Measurements from ENCODE around the gene USH2A.

The USH2A gene

DNA sequence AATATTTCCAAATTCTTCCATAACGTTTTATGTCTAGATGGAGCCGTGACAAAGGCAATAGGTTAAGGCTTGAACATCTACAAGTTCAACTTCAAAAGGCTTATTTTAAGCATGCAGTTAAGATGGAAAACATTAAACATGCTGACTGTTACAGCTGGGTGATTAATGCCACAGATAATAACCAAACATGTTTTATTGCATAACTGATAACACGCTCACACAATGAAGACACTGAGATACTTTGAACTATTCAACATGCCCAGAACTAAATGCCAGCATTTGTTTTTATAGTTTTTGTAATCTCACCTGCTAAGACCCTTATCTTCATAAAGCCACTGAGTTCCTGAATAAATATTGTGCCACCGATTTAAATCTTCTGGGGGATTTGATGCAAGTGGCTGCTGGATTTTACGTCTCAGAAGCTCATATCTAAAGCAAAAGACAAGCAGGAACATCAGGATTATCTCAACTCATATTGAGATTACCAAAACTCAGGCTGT is 545.7 kb downstream of the USH2A start:
- no peak for DNase-seq (ENCODE audit: low read depth in 2 of 2)

DNA sequence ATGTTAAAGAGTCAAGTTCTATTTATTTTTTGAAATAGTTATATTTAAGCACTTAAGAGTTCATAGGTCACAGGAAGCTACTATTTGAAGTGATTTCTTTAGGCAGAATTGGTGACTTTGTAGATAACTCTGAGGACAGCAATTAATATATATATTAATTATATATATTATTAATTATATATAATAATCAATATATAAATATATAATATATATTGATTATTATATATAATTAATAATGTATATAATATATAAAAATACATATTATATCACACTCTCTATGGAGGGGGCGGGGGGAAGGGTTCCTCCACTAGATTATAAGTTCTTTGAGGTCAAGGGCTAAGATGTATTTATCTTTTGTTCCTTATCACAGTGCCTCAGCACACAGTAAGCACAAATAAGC is 547.5 kb downstream of the USH2A start:
- no peak for DNase-seq (ENCODE audit: low read depth in 2 of 2)

DNA sequence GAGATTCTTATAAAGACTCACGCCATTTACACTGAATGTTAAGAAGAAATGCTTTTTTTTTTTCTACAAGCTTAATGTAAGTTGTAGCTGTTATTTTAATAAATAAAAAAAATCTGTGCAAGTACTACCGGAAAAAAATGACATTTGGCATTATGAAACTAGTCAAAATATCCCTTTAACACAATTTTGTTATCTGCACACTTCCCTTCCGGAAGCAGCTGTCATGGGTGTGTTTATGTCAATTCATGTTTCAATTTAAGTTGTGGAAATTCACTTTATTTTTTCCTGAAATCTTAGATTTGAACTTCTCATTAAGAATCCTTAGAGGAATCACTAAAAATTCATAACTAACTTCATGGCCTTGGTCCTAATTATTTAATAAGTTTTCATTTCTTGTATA is 548.0 kb downstream of the USH2A start:
- no peak for DNase-seq (ENCODE audit: low read depth in 2 of 2)

DNA sequence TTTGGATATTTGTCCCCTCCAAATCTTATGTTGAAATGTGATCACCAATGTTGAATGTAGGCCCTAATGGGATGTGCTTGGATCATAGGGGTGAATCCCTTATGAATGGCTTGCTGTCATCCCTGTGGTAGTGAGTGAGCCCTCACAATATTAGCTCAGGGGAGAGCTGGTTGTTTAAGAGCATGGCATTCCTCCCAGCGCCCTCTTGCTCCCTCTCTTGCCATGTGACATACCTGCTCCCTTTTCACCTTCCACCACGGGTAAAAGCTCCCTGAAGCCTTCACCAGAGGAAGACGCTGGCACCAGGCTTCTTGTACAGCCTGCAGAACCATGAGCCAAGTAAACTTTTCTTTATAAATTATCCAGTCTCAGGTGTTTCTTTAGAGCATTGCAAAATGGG is 550.6 kb downstream of the USH2A start:
- DNase-seq (ENCODE audit: low read depth in 2 of 2) = no peak

DNA sequence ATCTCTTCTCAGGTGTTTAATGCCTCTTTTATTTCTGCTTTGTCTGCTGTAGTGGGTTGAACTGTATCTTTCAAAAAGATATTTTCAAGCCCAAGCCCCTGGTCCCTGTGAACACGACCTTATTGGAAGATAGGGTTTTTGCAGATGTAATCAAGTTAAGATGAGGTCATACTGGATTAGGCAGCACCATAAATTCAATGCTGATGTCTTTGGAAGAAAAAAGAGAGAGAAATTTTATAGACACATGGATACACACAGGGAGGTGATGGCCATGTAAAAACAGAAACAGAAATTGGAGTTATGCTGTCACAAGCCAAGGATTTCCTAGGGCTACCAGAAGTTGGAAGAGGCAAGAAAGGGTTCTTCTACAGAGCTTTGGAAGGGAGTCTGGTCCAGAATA is 554.7 kb downstream of the USH2A start:
- no peak for DNase-seq (ENCODE audit: low read depth in 2 of 2)

DNA sequence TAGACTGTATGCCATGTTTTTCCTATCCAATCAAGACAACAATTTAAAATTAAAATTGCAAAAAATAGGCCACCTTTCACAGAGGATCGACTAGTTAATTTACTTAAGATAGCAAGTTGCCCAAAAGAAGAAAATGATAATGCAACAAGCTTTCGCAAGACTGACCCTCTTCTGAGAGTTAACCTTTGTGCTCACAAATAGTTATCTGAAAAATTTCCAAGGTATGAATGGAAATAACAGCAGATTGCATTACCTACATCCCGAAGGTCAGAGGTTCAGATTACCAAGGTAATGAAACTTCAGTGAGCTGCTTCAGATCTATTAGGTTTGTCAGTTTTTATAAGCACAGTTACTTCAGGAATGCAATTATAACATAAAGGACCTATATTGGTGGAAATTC is 558.2 kb downstream of the USH2A start:
- no peak for DNase-seq (ENCODE audit: low read depth in 2 of 2)

DNA sequence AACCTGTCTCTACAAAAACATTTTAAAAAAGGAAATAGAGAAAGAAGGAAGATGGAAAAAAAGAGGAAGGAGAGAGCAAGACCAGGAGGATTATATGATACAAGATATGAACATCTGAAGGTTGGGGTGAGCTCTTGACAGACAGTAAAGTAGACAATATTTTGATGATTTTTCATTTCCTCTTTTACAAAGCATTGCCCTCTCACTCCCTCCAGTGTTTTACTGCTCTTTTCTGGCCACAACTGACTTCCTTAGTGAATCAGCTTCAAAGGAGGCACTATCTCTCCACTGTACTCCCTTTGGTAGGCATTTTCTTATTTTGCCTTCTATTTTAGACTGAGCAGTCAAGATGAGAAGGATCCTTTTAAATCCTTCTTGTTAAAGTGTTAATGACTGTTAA is 559.5 kb downstream of the USH2A start:
- DNase-seq (ENCODE audit: low read depth in 2 of 2) = no peak

DNA sequence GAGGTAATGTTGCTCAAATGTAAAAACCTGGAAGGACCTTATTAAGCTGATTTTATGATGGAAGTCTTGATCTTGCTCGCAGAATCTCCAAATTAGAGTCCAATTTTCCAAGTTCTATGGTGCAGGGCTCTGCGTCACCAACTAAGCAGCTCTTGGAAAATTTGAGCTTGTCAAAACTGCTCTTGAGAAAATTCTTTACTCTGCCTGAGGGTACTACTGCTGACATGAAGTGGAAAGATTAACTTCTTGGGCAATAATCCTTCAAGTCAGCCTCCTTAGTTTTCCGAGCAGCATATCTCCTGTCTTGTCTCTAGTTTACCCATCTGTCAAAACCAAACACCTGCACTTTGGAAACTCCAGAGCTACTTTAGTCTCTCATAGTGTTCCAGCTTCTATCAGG is 562.4 kb downstream of the USH2A start:
- no peak for DNase-seq (ENCODE audit: low read depth in 2 of 2)

DNA sequence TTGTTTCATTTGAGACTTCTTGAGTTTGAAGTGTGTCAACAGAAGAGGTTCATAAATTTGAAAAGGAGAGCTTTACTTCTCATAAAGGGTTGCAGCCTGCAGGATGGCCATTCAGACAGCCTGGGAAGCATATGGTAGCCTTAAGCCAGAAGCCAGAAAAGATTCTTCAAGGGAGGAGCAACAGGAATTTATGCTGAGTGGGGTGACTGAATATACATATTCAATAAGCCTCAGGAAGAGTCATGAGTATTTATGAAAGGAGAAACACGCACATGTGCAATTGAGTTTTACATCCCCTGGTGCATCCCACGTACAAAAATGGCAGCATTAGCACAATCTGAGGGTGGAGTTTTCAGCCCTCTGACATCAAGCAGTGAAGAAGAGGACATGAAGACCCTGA is 565.9 kb downstream of the USH2A start:
- DNase-seq (ENCODE audit: low read depth in 2 of 2) = no peak

DNA sequence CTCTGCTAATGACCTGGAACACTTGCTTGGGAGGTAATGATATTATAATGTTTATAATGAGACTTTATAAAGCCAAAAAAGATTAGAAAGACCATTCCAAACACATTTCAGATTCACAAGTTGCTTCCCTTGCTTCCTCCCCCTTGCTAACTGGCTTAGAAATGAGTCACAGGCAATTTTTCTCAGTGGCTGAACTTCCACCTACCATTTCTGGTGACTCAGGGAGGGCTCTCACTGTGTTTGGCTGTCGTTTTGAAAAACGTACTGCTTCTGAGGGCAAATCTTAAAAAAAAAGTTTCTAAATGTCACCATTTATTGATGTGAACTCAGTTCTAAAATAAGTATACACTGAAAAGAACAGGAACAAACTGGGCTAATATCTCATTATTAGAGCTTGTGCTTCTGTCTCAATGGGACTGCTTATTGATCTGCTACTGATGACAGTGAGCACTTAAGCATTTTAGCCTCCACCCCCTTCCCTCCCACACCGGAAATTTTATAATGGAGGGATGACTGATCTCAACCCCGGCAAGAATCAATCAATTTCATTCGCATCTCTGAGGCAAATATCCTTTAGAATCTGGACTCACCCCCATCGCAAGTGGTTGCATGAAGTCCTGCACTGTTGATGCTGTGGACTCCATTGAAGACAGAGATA is 577.9 kb downstream of the USH2A start:
- DNase-seq (ENCODE audit: low read depth in 2 of 2) = peak; percentile 64 to 67

DNA sequence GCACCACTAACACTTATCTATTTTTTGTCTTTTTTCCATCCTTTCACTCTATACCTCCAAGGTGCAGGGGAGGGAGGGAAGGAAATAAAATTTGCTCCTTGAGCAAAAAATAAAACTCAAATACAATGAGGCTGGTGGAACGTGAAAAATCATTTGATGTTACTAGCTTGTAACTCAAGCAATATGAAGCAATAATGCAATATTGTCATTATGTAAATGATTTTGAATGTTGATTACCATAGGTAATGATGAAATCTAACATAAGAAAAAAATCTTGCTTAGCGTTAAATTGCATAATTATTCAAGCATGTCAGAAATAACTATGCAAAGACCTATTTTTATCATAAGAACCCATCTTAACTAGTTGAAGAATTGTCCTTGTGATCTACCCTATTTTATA is 578.5 kb downstream of the USH2A start:
- no peak for DNase-seq (ENCODE audit: low read depth in 2 of 2)

DNA sequence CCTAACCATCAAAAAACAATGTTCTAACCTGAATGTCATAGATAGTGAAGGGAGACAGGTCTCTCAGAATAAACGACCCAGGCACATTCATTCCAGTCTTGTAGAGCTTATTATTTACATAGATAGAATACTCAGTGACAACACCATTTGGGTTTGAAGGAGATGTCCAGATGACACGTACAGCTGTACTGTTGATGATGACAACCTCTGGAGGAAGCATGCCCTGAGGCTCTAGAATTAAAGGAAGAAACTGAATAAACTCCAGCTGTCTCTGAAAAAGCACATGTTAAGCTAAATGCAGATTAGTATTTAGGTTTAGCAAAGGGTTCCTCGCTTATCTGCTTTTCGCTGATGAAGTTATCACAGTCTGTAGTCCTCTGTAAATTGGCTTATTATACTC is 579.0 kb downstream of the USH2A start:
- DNase-seq (ENCODE audit: low read depth in 2 of 2) = no peak

DNA sequence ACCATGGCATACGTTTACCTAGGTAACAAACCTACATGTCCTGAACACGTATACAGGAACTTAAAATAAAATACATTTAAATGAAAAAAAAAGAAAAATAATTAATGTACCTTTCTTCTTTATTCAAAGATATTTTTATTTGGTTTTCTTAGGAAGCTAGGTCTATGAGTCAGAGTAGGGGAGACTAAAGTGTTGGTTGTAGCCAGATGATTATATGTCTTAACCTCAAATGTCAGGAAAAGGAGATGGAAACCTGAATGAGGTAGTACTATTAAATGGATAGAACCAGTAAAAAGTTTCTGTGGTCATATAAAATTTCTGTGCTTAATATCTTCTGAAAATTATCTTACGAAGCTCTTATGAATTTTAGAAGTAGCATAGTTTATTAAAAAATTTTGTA is 580.3 kb downstream of the USH2A start:
- no peak for DNase-seq (ENCODE audit: low read depth in 2 of 2)

DNA sequence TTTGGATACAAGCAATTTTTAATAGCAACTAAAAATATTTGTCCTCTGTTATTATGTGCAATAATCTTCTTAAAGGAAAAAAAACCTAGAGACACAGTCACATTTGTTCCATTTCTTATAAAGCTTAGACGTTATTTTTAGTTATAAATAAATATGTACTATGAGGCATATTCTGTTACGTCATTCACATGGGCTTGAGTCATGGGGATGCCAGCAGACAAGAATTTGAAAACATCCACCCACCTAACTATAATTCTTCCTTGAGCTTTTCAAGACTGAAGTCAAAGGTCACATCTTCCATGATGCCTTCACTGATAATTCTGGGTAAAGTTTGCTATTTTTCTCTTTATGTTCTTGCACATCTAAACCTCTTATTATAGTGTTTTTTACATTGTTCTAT is 587.3 kb downstream of the USH2A start:
- no peak for DNase-seq (ENCODE audit: low read depth in 2 of 2)

DNA sequence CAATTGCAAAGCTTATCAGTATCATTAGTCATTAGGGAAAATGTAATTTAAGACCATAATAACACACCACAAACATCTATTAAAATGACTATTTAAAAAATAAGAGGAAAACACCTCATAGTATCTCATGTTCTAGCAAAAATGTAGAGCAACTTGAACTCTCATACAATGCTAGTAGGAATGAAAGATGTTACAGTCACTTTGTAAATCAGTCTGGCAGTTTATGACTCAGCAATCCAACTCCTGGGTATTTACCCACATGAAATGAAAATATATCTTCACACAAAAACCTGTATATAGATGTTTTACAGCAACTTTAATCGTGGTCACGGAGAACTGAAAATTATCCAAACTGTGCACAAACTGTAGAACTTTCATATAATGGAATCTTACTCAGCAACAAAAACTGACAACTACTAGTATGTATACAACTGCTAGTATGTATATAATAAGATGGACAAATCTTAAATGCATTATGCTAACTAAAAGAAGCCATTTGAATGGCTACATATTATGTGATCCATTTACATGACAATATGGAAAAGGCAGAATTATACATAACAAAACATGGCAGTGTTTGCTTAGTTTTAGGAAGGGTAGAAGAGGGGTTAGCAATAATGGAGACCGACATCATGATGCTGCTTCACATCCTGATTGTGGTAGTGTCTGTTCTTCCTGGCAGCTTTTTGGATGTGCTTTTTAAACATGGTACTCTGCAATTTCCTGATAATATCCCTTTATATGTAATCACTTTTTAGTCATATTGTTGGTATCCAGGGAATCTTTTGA is 589.1 kb downstream of the USH2A start:
- DNase-seq (ENCODE audit: low read depth in 2 of 2) = peak in 1 of 2 experiments; percentile 22

DNA sequence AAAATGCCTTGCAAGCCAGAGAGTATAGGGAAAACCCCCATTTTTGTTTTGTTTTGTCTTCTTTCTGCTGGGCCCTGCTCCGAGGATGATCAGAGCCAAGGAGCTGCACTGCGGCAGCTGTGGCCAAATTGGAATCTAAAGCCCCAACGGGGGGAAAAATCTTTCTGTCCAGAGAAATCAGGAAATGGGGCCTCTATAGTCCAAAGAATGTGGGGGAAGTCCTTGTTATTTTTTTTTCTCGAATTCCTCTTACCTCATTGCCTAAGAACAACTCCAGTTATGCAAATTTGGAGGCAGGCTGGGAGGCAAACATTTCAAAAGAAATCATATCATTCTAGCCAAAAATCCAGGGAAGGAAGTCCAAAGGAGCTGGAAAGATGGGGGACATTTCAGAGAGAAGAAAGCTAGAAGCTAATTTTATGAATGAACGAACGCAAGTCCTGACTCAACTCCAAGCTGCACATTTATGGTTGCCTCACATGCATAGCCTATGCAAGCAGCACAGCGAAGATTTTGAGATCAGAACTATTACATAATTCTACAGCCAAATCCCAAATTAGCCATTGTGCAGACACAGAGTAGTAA is 592.9 kb downstream of the USH2A start:
- DNase-seq (ENCODE audit: low read depth in 2 of 2) = no peak

DNA sequence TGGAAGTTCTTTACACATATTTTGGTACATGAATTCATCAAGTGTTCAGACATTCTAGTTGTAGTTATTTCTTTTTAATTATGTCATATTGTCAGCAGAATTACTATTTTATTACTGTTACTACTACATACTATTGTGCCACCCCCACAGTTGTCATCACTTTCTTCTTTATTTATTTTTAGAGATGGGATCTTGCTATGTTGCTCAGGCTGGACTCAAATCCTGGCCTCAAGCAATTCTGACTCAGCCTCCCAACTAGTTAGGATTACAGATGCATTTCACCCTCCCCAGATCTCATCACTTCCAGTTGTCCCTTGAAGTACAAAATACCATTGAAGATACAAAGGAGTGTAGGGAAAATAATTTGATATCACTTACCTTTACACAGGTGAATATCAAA is 598.2 kb downstream of the USH2A start:
- no peak for DNase-seq (ENCODE audit: low read depth in 2 of 2)

DNA sequence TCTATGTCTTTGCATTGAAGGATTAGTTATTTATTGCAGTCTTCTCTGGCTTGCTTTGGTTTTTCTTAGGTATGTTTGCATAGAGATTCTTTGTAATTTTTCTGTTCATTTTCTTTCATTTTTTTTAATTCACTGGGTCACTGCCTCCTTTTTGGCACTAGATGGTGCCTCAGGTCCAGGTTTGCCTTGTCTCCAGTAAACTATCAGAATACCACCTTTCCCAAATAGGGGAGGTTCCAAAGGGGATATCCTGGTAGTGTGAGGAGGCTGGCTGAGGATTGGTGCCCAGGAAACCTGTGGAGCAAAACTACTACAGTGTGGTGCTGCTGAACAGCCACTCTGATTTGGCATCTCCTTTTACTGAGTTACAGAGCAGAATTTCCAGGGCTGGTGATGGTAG is 599.0 kb downstream of the USH2A start:
- no peak for DNase-seq (ENCODE audit: low read depth in 2 of 2)

DNA sequence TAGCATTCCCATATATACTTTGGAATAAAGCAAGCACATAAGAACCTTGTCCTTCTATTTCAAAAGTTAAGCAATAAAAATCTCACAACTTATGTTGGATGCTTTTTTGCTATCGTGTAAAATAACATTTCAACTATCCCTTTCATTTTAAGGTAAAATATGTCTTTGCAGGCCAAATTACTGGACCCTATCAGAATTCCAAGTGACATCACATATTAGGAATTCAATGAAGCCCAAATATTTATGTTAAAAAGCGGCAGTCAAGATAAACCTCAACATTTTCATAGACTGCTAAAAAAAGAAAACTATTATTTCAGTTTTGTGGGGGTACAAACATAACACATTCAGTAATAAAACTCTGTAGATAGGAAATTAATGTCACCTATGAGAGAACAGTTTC is 604.1 kb downstream of the USH2A start:
- DNase-seq (ENCODE audit: low read depth in 2 of 2) = no peak

DNA sequence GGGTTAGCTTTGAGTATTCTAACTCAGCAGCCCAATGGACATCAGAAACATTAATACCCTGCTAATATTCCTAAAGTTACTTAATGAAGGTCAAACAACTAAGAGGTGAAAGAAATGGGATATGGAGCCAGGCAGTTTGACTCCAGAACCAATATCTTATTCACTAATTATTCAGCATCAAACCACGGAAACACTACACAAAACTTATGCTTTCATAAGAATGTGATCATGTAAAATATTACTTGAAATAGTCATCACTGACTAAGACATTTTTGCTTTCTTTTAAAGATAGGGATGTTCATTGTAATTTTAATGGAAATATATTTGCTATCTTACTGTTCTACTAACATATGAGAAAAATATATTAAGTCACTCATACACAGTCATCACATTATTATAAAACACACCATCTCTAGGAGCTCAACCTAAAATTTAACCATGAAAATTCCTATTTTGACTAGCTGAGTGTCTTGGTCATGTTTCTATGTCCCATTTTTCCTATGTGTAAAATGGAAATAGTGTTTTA is 615.3 kb downstream of the USH2A start:
- DNase-seq (ENCODE audit: low read depth in 2 of 2) = no peak

DNA sequence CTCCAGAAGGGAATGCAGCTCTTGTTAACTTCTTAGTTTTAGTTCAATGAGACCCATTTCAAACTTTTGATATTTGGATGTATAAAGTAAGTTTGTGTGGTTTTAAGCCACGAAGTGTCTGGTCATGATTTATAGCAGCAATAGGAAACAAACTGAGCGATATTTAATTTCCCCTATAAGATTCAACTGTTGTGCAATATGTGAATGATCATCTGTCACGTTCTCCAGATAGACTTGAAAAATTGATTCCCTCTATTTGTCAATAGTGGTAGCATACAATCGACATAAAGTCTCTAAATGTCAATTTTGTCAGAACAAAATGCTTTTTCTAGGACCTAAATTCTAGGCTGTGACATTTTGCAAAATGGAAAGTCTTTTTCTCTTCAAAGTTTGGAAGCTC is 616.0 kb downstream of the USH2A start:
- DNase-seq (ENCODE audit: low read depth in 2 of 2) = no peak

DNA sequence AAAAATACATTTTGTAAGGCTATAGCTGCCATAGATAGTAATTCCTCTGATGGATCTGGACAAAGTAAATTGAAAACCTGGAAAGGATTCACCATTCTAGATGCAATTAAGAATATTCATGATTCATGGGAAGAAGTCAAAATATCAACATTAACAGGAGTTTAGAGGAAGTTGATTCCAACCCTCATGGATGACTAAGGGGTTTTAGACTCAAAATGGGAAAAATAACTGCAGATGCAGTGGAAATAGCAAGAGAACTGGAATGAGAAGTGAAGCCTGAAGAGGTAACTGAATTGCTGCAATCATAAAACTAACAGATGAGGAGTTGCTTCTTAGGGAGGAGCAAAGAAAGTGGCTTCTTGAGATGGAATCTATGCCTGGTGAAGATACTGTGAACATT is 625.4 kb downstream of the USH2A start:
- DNase-seq (ENCODE audit: low read depth in 2 of 2) = no peak

DNA sequence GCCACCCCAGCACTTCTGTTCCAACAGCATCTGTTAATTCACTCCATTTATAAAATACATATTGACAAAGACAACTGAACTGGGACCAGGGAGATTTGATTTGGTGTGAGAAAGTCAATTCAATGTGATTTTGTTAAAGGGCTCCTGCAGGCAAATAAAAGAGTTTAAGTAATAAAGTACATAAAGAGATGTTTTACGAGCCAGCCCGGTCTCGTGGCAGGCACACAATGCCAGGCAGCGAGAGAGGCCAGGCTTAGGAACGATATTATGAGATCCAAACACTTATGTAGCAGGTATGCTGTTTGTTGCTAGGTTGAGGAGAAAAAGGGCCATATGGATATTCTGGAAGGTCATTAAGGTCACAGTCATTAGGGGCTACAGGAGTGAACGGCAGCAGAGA is 629.1 kb downstream of the USH2A start:
- no peak for DNase-seq (ENCODE audit: low read depth in 2 of 2)

Measured in fibroblast of skin of left quadriceps (primary cell).